Left forelimb (tissue), 1 donor: ENCODE results near the gene AQP1.

Experiments used
- DNase-seq: peaks from one replicate; pipeline ENCODE4 v3.0.0-alpha.2; 2018; ENCODE audit warnings: low spot score

Gene AQP1

DNA sequence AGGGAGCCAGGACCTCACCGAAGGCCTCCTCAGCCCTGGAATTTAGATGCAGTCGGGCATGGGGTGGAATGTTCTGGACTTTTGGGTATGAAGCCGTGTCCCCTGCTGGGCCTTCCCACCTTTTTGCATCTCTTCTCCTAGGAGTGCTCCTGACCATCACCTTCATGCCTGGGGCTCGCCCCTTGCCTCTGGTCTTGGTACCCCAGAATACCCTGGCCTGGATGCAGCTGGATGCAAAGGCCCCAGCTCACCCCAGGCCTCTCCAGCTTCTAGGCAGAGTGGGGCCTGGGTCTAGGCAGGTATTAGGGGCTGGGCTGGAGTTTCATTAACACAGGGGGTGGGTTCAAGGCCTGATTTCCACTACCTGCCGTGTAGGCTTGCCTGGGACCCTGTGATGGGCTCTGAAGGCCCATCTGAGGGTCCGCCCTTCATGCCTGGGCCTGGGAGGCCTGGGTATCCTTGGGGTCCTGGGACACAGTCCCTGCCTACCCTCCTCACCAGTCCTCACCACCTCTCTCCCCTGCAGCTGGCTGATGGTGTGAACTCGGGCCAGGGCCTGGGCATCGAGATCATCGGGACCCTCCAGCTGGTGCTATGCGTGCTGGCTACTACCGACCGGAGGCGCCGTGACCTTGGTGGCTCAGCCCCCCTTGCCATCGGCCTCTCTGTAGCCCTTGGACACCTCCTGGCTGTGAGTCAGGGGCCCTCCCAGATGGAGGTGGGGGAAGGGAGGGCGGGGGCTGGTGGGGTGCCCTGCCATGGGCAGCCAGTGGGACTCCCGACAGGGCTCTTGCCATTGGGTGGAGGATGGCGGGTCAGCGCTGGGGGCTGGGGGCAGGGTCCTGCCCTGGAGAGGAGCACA is 10.1 kb downstream of the AQP1 start:
- peak; percentile 55 for DNase-seq

- peak; percentile 40 for DNase-seq
These were observed 10.9 kb downstream of the AQP1 start for GRCh38 chr7:30922596-30922995.

- DNase-seq = peak; percentile 57
These were observed 11.5 kb downstream of the AQP1 start for GRCh38 chr7:30923009-30923773.

DNA sequence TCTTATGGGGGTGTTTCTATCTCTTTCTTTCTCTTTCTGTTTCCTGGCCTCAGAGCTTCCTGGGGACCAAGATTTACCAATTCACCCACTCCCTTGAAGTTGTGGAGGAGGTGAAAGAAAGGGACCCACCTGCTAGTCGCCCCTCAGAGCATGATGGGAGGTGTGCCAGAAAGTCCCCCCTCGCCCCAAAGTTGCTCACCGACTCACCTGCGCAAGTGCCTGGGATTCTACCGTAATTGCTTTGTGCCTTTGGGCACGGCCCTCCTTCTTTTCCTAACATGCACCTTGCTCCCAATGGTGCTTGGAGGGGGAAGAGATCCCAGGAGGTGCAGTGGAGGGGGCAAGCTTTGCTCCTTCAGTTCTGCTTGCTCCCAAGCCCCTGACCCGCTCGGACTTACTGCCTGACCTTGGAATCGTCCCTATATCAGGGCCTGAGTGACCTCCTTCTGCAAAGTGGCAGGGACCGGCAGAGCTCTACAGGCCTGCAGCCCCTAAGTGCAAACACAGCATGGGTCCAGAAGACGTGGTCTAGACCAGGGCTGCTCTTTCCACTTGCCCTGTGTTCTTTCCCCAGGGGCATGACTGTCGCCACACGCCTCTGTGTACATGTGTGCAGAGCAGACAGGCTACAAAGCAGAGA is 12.2 kb downstream of the AQP1 start:
- peak; percentile 60 for DNase-seq

- DNase-seq = peak; percentile 48
These were observed 13.0 kb downstream of the AQP1 start for GRCh38 chr7:30924624-30925023.

DNA sequence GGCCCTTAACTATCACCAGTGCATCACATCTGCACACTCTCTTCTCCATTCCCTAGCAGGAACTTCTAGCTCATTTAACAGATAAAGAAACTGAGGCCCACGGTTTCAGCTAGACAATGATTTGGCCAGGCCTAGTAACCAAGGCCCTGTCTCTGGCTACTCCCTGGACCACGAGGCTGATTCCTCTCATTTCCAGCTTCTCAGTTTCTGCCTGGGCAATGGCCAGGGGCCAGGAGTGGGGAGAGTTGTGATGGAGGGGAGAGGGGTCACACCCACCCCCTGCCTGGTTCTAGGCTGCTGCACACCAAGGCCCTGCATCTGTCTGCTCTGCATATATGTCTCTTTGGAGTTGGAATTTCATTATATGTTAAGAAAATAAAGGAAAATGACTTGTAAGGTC is 13.5 kb downstream of the AQP1 start:
- no peak for DNase-seq

GRCh38 chr7:30925913-30926312 is 14.3 kb downstream of the AQP1 start:
- no peak for DNase-seq

- no peak for DNase-seq
These were observed 14.7 kb downstream of the AQP1 start for GRCh38 chr7:30926313-30926712.

DNA sequence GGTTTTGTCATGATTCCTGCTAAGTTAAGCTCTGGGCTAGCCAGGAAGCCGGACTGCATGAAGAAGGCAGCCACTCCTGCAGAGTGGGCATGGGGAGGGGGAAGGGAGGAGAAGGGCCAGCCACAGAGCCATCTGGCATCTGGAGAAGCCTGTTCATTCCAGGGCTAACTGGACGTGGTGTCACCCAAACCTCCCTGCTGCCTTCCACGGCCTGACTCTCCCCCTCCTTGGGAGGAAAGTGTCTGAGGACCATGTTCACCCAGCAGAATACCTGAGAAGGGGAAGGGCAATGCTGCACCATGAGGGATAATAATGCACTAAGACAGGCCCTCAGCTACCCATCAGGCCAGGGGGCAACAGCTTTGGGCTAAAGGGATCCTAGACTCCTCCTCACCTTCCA is 15.4 kb downstream of the AQP1 start:
- DNase-seq = no peak

DNA sequence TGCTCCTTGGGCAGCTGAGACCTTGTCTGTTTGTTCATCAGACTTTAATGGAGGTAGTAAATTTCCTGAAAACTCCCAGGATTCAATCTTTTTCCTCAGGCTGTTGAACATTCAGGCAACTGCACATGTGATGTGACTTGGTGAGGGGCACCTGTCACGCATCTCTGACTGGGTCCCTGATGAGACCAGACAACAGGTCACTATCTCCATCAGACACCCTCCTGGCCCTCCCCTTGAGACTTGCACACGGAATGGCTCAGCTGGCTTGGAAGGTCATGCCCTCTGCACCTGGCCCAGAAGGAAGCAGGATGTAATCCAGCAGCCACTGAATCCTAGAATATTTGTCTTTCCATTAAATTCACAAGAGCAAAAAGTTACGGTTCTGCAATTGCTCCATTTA is 15.9 kb downstream of the AQP1 start:
- DNase-seq = no peak

DNA sequence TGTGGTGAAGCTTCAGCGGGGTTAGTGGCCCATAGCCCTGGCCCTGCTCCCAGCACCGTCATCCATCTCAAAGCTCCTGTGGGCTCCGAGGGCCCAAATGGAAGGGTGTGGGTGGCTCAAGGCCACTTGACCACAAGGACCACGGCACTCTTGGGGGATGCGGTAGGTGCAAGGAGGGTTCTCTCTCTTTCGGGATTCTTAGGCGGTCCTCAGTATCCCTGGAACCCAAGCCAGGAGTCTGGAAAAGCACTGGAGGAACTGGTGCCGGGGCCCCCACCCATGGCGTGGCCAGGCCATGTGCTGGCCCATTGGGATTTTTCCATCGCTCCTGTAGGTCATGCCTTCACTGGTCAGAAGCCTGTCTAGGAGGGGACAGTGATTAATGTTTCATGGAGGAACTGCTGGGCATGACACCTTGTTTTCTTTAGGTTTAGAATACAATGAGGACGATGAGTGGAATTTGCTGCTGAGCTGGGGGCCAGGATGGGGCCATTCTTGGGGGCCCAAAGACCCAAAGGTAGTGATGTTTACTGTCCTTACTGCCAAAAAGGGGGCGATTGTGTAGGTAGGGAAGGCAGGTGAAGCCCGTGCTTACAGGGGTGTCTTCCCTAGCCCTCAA is 16.7 kb downstream of the AQP1 start:
- DNase-seq = peak; percentile 52

GRCh38 chr7:30929686-30930085 is 18.0 kb downstream of the AQP1 start:
- peak; percentile 44 for DNase-seq

DNA sequence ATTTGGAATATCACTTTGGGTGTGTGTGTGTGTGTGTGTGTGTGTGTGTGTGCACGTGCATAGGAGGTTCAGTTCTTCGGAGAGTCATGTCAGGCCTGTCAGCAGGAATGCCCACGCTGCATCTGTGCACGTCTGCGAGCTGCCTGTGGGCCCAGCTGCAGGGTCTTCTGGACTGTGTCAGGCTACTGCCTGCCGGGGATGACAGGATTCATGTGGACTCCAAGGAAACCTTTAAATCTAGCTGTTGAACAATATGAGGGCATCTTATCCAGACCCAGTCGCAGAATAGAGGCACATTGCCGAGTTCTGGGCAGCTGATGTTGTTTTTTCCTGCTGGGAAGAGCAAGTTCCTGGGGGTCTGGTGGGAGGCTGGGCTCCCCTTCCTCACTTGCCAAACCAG is 19.0 kb downstream of the AQP1 start:
- peak; percentile 60 for DNase-seq

- peak; percentile 76 for DNase-seq
These were observed 19.7 kb downstream of the AQP1 start for GRCh38 chr7:30931161-30931928.

DNA sequence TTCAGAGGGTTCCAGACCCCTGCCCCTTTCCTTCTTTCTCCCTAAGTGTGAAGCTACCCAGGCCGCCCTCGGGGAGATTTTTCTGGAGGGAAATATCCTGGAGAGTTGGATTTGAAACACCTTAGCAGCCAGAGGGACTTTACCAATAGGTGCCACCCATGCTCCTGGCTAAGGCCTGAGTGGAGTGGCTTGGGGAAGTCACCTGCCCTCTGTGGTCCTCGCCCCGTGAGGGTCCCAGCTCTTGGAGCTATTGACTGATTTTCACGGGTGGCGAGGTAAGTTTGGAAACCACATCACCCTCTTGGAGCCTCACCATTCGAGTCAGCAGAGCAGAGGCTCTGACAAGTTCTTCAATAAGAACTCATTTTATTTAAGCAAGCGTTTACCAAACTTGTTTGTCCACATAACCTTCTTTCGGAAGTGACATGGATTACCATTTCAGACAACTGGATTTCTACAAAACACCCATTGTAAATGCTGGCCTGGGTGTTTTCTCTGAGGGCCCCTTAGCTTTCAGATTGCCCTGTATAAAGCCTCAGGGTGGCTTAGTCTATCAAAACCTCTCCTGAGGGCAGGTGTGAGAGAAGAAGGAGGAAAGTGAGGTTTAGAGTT is 20.4 kb downstream of the AQP1 start:
- peak; percentile 55 for DNase-seq

DNA sequence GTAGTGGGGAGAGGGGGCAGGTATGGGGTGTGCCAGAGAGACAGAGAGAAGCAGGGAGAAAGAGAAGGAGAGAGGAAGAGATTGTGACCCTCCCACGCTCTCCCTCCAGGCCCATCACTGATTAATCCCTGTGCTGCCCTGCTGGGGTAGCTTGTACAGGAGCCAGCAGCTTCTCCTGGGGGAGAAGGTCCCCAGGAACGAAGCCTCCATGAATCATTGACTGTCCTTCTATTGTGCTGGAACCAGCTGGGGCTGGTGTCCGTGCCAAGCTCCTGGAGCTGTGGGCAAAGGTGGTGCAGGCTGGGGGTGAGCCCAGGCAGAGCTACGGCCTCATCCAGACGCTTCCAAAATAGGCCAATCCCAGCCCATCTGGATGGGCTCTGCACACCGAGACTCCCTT is 20.9 kb downstream of the AQP1 start:
- peak; percentile 38 for DNase-seq

DNA sequence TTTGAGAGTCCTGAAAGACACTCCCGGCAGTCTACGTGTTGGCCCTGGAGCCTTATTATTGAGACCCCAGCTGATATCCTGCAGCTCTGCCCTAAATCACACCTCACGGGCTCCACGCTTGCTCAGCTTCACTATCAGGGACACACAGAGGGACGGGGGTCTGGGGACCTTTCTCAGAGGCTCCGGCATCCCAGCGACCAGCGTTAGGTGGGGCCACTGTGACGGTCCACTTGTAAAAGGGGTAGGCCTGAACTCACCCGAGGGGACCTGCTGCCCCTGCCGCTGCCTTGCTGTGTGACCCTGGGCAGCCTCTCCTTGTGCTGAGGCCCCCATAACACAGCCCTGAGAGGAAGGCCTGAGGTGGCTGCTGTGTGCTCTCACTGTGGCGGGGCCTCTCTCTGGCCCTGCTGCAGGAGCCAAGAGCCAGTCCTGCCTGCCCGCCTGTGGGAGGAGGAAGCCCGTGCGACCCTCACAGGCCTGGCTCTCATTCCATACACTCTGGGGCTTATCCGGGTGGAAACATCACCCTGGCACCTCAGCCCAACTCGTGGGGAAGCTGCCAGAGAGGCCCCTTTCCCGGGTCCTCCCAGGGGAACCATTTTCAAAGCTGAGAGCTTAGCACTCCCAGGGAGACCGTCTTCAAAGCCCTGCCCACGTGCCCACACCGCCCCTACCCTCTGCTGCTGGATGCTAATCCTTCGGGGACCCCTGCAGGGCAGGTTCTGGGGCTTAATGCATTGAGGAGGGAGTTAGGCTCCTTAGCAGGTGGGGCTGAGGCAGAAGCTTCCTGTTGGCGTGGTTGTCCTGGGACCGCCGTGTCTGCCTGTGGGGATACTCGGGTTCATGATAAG is 21.7 kb downstream of the AQP1 start:
- peak; percentile 53 for DNase-seq

DNA sequence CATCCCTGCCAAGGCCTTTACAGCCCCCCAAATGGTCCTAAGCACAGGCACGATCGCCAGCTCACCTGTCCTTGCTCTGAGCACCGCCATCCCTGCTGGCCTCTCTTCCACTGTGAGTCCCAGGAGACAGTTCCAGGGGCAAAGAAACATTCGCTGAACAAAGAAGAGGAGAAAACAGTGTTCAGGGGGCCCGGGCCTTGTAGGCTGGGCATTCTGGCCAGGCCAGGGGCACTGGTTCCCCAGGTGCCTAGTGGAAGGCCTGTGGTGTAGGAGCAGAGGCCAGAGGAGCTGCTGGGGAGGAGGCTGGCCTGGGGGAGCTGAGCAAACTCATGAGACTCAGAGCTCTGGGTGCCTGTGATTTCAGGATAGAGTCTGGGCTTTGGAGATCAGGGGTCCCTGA is 22.6 kb downstream of the AQP1 start:
- DNase-seq = peak; percentile 40

DNA sequence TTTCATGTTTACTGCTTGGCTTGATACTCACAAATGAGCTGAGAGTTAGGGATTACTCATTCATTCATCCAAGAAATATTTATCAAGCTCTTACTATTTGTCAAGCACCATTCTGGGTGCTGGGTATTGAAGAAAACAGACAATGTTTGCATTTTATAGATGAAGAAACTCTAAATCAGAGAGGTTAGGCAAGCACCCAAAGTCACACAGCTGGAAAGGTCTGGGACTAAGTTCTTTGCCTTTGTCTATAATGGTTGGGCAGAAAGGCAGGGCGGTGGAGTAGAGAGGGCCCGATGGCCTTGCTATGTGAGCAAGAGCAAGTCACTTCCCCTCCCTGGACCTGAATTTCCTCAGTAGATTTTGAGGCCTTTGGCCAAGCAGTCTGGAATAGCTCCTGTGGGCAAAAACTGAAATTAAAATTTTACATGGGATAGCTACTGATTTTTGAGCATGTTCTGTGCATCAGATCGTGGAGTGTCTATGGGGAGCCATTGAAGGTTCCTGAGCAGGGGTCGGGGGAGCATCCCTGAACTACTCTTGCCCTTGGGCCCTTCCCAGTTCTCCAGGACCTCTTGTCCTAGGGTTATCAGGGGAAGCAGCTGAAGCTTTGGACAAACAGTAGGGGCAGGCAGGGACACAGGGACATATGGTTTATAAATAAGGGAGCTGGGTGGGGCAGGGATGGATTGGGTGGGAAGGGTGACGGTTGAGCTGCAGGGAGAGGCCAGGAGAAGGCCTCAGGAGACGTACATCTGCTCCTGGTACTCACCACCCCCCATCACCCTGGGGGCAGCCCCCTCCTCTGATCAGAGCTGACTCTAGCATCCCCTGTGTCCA is 23.3 kb downstream of the AQP1 start:
- peak; percentile 37 for DNase-seq
